HepG2 (cell line): ENCODE data around the gene FN1. TPM values are rescaled to one million over a fixed set of nuclear protein-coding genes. Genes with fewer than 3 reads are reported as not detected.

Source experiments
- CCAR2 ChIP-seq: fragments of 200-400 bp; formaldehyde crosslinking; optimal IDR thresholded peaks from 2 replicates; pipeline ENCODE3; 2018; ENCODE audit warnings: low read depth, mild to moderate bottlenecking, low read length, moderate library complexity
- CHCHD3 ChIP-seq: sonication (generic); formaldehyde crosslinking; IDR thresholded peaks from 2 replicates; pipeline ENCODE4 v1.8.0; 2022; ENCODE audit warnings: mild to moderate bottlenecking, missing genetic modification reagents, moderate library complexity
- HOXA5 ChIP-seq: sonication (generic); formaldehyde crosslinking; IDR thresholded peaks from 2 replicates; pipeline ENCODE4 v1.4.0; 2020; ENCODE audit warnings: missing genetic modification reagents
- IRX3 ChIP-seq: sonication (generic); formaldehyde crosslinking; IDR thresholded peaks from 2 replicates; pipeline ENCODE4 v1.8.1; 2023; ENCODE audit warnings: mild to moderate bottlenecking, low read depth, missing genetic modification reagents, borderline replicate concordance
- JARID2 ChIP-seq: sonication (generic); formaldehyde crosslinking; IDR thresholded peaks from 2 replicates; pipeline ENCODE4 v1.8.1; 2023; ENCODE audit warnings: missing genetic modification reagents, inconsistent platforms; ENCODE audit not compliant: insufficient replicate concordance
- MIER2 ChIP-seq: IDR thresholded peaks from 2 replicates; pipeline ENCODE4 v1.6.1; 2016; ENCODE audit warnings: missing biosample characterization, missing genetic modification reagents
- NAIF1 ChIP-seq: sonication (generic); formaldehyde crosslinking; IDR thresholded peaks from 2 replicates; pipeline ENCODE4 v1.5.0; 2020; ENCODE audit warnings: mild to moderate bottlenecking, missing genetic modification reagents, borderline replicate concordance
- PAX8 ChIP-seq: sonication (generic); formaldehyde crosslinking; IDR thresholded peaks from 2 replicates; pipeline ENCODE4 v1.8.0; 2022; ENCODE audit warnings: mild to moderate bottlenecking, missing genetic modification reagents, borderline replicate concordance
- PITX1 ChIP-seq: sonication (generic); formaldehyde crosslinking; IDR thresholded peaks from 2 replicates; pipeline ENCODE4 v1.5.1; 2020; ENCODE audit warnings: mild to moderate bottlenecking, missing genetic modification reagents
- ZNF224 ChIP-seq: sonication (generic); formaldehyde crosslinking; IDR thresholded peaks from 2 replicates; pipeline ENCODE4 v1.5.0; 2020; ENCODE audit warnings: mild to moderate bottlenecking, missing genetic modification reagents
- ZNF24 ChIP-seq: fragments of 450-650 bp; IDR thresholded peaks from 2 replicates; pipeline ENCODE4 v1.6.1; 2017; ENCODE audit warnings: antibody characterized with exemption, mild to moderate bottlenecking
- ZNF253 ChIP-seq: sonication (generic); formaldehyde crosslinking; IDR thresholded peaks from 2 replicates; pipeline ENCODE4 v1.8.0; 2022; ENCODE audit warnings: mild to moderate bottlenecking, missing genetic modification reagents, borderline replicate concordance
- ZNF282 ChIP-seq: fragments of 450-650 bp; IDR thresholded peaks from 2 replicates; pipeline ENCODE4 v1.6.1; 2018; ENCODE audit not compliant: partially characterized antibody
- ZNF34 ChIP-seq: sonication (generic); formaldehyde crosslinking; IDR thresholded peaks from 2 replicates; pipeline ENCODE4 v1.4.0; 2020; ENCODE audit warnings: mild to moderate bottlenecking, missing genetic modification reagents, borderline replicate concordance
- ZNF484 ChIP-seq: sonication (generic); formaldehyde crosslinking; IDR thresholded peaks from 2 replicates; pipeline ENCODE4 v1.5.1; 2020; ENCODE audit warnings: mild to moderate bottlenecking, low read depth, missing genetic modification reagents, borderline replicate concordance
- ZNF614 ChIP-seq: IDR thresholded peaks from 2 replicates; pipeline ENCODE4 v1.6.1; 2018; ENCODE audit warnings: missing biosample characterization, missing genetic modification reagents, inconsistent platforms, borderline replicate concordance
- ZNF784 ChIP-seq: sonication (generic); formaldehyde crosslinking; IDR thresholded peaks from 2 replicates; pipeline ENCODE4 v1.5.1; 2020; ENCODE audit warnings: missing genetic modification reagents, mild to moderate bottlenecking, borderline replicate concordance
- ZNF792 ChIP-seq: IDR thresholded peaks from 2 replicates; pipeline ENCODE4 v1.6.1; 2016
- ZSCAN25 ChIP-seq: sonication (generic); formaldehyde crosslinking; IDR thresholded peaks from 2 replicates; pipeline ENCODE4 v1.8.0; 2022; ENCODE audit warnings: mild to moderate bottlenecking, missing genetic modification reagents
- ZSCAN5A ChIP-seq: sonication (generic); formaldehyde crosslinking; IDR thresholded peaks from 2 replicates; pipeline ENCODE4 v1.8.0; 2022; ENCODE audit warnings: mild to moderate bottlenecking, missing genetic modification reagents, borderline replicate concordance
- polyA plus RNA-seq, 8 experiments: library from polyadenylated mRNA; depleted of rRNA in 3 of 8; stranded (reverse) in 7 of 8; unstranded in 1 of 8; fragments of >200 nt; fragmentation: Illumina TruSeq in 4 of 8; extraction: Trizol in 4 of 8; gene quantifications; 2 replicates each; pipeline versions ENCODE4 v1.2.1 to v1.2.3, GENCODE V29; 2011 to 2016; ENCODE audit warnings: low read depth in 4 of 8, missing spikeins in 1 of 8, mixed read lengths in 1 of 8; ENCODE audit not compliant: insufficient read depth in 1 of 8
- total RNA-seq, 5 experiments: library from RNA; depleted of rRNA; stranded (reverse); fragments of >200 nt; fragmentation: Illumina TruSeq; extraction: Trizol; gene quantifications; 2 replicates each; pipeline ENCODE4 v1.2.3, GENCODE V29; 2016; ENCODE audit warnings: low read depth in 1 of 5
- TF ChIP-seq, protein P1 (sequence below): sonication (generic); formaldehyde crosslinking; IDR thresholded peaks from 2 replicates; pipeline ENCODE4 v1.5.0; 2020; ENCODE audit warnings: missing genetic modification reagents
- TF ChIP-seq, protein P2 (sequence below): sonication (generic); formaldehyde crosslinking; IDR thresholded peaks from 2 replicates; pipeline ENCODE4 v1.8.1; 2023; ENCODE audit warnings: mild to moderate bottlenecking, inconsistent platforms, moderate library complexity, missing genetic modification reagents, borderline replicate concordance

FN1 gene
- total and polyA plus RNA-seq, 2 of the 13 experiments (the other 11 are each of a cell fraction or from before 2014, with no cell fraction given) = 1,847 to 6,471 TPM

DNA sequence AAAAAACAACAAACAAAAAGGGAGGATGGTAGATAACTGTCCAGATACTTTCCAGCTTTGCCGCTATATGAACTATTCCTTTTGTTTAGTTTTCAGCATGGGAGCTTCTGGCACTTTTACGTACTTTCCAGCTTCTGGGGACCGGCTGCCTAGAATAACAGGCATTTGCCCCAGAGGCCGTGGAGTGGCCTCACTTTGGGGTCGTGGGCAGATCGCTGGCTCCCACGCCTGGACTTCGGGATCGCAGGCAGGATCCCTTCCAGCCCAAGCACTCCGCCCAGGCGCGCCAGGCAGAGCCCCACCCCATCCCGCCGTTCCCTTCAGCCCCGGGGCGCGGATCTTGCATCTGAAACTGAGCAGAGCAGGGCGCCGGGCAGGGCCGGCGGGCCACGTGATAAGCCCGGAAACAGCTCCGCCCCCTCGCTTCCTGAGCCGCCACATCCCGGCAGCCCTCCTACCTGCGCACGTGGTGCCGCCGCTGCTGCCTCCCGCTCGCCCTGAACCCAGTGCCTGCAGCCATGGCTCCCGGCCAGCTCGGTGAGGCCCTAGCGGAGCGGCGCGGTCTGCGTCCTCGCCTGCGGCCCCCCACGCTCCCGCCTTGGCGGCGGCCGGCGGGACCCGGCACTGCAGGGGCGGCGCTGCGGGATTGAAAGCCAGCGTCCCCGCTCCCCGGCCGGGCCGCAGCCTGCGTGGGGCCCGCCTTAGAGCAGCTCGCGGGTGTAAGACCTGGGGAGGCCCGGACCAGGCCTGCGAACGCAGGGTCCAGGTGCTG is 124.1 kb downstream of the FN1 start, which contains the start of gene ATIC (continued):
- TF ChIP-seq PAX8 (CRISPR knock-in tag) (peak; percentile 99), JARID2 (no peak), CHCHD3 (CRISPR knock-in tag) (peak; percentile 99), CCAR2 (no peak), ZNF792 (peak; percentile 95), MIER2 (CRISPR knock-in tag) (peak; percentile 68), NAIF1 (CRISPR knock-in tag) (peak; percentile 85; the same call in 1 of the 2 replicates), ZNF34 (CRISPR knock-in tag) (peak; percentile 98; the same call in 1 of the 2 replicates), ZNF784 (CRISPR knock-in tag) (peak; percentile 99), ZNF224 (CRISPR knock-in tag) (peak; percentile 85; the same call in 1 of the 2 replicates), ZNF614 (CRISPR knock-in tag) (peak; percentile 88; the same call in 1 of the 2 replicates), IRX3 (CRISPR knock-in tag) (peak; percentile 97), ZSCAN5A (peak; percentile 93; the same call in 1 of the 2 replicates), PITX1 (peak; percentile 83), ZNF484 (no peak), ZNF24 (no peak), HOXA5 (peak; percentile 93; the same call in 1 of the 2 replicates), ZNF253 (CRISPR knock-in tag) (peak; percentile 92), ZNF282 (no peak), ZSCAN25 (CRISPR knock-in tag) (peak; percentile 87; the same call in 1 of the 2 replicates)
- TF ChIP-seq, protein P1, sequence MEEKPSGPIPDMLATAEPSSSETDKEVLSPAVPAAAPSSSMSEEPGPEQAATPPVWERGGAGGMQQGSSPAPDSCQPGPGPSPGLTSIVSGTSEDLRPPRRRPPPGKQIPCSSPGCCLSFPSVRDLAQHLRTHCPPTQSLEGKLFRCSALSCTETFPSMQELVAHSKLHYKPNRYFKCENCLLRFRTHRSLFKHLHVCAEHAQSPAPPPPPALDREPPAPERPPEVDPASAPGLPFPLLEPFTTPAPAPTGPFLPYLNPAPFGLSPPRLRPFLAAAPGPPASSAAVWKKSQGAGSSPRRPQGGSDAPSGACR (CRISPR knock-in tag) = no peak
- TF ChIP-seq, protein P2, sequence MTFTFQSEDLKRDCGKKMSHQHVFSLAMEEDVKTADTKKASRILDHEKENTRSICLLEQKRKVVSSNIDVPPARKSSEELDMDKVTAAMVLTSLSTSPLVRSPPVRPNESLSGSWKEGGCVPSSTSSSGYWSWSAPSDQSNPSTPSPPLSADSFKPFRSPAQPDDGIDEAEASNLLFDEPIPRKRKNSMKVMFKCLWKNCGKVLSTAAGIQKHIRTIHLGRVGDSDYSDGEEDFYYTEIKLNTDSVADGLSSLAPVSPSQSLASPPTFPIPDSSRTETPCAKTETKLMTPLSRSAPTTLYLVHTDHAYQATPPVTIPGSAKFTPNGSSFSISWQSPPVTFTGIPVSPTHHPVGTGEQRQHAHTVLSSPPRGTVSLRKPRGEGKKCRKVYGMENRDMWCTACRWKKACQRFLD = peak; percentile 94; the same call in 1 of the 2 replicates
